ENCODE results near the gene CDYL2.

DNA sequence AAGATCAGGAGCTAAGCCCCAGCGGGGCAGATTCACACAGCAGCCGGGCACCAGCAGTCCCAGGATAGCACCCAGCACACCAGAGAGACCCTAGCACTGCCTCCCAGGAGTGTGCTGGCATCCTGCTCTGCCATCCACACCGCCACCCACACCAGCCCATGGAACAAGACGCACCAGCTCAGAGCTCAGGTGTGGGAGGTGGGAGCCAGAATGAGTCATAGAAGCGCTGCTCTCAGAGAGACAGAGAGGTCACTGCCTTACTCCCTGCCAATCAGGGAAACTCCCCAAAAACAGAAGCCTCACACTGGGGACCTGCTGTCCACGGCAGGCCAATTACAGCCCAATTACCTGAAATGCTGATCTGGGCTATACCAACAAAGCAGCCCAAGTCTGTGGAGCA is 64.9 kb downstream of the CDYL2 start:
- TF ChIP-seq EZH2 (IDR thresholded peaks at IDR 0.05; ENCODE audit: borderline replicate concordance): no peak
- TF ChIP-seq, protein P1, sequence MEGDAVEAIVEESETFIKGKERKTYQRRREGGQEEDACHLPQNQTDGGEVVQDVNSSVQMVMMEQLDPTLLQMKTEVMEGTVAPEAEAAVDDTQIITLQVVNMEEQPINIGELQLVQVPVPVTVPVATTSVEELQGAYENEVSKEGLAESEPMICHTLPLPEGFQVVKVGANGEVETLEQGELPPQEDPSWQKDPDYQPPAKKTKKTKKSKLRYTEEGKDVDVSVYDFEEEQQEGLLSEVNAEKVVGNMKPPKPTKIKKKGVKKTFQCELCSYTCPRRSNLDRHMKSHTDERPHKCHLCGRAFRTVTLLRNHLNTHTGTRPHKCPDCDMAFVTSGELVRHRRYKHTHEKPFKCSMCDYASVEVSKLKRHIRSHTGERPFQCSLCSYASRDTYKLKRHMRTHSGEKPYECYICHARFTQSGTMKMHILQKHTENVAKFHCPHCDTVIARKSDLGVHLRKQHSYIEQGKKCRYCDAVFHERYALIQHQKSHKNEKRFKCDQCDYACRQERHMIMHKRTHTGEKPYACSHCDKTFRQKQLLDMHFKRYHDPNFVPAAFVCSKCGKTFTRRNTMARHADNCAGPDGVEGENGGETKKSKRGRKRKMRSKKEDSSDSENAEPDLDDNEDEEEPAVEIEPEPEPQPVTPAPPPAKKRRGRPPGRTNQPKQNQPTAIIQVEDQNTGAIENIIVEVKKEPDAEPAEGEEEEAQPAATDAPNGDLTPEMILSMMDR (IDR thresholded peaks at IDR 0.05; ENCODE audit: poor library complexity): no peak

Data from hepatocyte (in vitro differentiated cells).